Effector CD8-positive, alpha-beta T cell (primary cell): ENCODE data around the gene SKOR2.

ENCODE experiments used
- DNase-seq: peaks from one replicate; lab custom pipeline; 2025; lab: John Stamatoyannopoulos, UW

Gene SKOR2

DNA sequence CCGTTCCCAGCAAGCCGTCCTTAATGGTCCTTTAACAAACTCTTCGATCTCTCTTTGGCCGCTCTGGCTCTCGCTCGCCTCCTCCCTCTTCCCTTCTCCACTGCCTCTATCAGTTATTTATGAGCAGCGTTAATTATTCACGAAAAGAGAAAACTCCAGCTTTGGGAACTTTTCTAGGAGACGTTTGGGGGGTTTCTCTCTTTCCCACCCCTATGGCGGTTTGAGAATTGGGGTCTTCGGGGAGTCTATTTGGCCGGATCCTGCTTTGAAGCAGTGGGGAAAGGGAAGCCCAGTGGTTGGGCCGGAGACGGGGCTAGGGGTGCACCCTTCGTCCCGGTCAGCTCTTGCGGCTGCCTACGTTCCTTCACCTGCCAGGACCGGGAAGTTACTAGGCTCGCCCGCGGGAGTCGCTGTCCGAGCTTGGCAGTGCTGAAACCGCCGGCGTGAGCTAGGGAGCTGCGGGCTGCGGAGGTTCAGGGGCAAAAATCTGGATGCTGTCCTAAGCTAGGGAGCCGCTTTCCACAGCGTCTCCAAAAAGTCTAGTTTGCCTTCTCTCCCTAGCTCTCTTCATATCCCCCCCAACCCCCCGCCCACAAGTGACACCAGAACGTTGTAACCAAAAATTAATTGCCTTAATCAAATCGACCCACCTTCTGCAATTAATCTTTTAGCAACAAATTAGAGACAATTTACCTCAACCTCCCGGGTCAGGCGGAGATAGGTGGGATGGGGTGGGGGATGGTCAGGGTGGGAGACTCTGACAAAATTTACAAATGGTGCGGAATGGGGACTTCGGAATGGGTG is 8.9 kb upstream of the SKOR2 start:
- no peak for DNase-seq

DNA sequence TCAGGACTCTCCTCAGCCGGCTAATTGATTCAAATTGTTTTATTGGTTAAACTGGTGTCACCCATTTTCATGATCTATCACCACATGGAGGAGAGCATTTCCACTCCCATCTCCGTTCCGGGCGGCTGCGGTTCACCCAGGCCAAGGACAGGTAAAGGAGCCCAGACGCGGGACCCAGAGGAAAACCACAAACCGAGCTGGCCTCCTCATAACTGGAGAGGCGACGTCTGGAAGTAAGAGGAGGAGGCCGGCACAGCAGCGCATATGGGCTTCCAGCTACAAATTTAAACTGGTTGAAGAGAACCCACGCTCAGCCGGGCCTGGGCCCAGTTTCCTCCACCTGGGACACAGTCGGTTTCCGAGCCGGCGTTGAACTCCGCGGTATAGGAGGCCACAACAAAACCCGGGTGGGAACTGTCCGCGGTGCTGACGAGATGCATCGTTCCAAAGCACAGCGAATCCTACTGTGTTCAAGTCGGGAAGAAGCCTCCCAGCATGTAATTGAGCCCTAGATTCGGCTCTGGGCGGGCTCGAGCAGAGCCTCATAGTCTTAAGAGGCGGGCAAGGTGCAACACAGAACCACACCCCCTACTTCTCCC is 3.0 kb upstream of the SKOR2 start:
- no peak for DNase-seq

DNA sequence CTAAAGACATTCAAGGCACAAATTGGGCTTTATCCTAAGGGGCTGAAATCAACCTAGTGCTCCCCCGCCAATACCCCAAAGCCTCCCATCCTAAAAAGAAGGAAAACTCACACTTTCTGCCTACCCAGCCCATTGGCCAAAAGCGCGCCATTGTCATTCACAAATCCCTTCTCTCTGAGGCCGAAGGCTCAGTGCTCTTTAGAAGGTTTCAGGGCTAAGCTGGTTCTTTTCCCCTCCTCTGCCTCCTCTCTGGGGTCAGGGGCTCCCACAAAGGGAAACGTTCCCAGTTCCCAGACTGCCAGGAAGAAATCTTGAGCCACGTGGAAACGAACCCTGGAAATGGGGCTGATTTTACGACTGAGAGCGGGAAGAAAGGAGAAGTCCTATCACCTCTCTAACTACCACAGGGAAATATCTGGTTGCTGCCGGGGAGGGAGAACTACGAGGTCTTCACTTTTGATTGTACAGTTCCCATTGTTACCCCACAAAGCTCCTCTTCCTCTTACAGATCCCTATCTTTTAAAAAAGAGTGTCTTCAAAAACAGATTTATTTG is 1.7 kb upstream of the SKOR2 start:
- DNase-seq = no peak

DNA sequence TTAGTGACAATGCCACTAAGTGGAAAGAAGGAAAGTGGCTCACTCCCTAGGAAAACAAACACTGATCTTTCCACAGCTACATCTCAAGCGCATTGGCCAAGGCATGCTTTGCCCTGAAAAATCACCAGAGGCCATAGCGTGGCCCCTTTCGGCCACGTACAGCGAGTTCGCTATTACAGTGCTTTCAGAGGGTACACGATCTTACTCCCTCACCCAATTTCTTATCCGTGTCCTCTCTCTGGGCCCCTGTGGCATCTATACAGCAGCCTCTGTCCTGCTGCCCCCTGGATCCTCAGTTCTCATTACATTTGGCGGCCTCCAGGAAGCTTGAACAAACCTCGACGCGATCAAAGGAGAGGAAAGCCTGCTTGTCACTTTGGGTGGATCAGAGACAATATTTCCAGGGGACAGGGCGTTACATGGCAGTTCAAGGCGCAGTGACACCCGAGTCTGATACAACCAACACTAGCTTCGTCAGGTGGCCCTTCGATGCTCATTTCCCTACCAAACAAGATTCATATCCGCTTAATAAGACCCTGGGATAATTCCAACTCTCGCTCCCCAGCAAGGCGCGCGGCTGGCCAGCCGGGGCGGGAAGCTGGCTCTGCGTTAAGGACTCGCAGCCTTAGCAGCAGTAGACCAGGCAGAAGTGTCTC is 941 bp downstream of the SKOR2 start:
- no peak for DNase-seq

DNA sequence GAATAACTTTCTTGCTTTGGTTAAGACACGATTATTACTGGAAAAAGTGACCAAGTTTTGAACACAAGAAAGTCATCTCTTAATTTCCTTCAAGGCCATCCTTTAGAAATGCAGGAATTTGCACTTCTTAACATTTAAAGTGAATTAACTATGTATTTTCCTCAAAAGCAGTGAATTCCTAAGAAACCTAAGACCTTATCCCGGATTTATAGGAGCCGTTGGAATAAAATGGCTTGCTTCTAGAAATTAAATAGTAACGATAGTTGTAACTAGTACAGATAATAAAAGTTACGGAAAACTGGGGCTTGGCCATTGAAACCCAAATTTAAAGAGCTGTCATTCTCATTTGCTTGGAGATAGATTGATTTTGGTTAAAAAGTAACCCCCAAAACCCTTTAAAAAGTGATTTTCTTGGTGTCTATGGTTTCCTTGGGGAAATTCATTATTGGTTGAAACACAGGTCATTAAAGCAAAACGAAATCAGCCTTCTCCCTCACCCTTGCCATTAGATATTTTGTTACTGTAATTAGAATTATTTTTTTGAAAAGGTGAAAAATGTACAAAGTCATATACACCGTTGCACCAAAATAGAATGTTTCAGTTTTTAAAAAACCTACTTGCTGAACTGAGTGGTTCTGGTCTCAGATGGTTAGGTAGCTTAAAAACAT is 2.0 kb downstream of the SKOR2 start:
- no peak for DNase-seq

DNA sequence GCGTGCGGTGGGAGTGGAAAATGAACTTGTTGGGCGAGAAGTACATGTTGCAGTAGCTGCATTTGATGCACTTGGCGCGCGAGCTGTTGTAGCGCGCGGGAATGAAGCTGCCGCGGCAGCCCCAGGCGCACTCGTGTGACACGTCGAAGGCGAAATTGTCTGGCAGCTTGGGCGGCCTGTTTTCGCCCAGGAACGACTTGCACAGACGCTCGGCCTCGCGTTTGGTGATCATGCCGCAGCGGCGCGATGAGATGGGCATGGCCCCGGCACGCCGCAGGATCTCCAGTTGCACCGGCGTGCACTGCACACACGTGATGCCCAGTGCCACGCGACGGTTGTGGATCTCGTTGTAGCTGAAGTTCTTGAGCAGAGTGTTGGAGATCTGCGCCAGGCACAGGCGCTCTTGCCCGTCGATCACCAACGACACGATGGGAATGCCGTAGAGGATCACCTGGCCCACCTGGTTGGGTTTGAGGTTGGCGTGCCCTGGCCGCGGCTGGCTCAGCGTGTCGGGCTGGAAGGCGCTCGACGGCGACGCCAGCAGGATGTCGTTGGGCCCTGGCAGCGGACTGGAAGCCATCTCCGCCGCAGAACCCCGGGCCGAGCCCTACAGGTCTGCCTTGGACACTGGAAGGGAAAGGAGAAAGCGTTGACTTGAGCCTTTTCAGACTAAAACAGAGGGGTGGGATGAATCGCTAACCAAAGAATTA is 2.7 kb downstream of the SKOR2 start:
- DNase-seq = no peak

DNA sequence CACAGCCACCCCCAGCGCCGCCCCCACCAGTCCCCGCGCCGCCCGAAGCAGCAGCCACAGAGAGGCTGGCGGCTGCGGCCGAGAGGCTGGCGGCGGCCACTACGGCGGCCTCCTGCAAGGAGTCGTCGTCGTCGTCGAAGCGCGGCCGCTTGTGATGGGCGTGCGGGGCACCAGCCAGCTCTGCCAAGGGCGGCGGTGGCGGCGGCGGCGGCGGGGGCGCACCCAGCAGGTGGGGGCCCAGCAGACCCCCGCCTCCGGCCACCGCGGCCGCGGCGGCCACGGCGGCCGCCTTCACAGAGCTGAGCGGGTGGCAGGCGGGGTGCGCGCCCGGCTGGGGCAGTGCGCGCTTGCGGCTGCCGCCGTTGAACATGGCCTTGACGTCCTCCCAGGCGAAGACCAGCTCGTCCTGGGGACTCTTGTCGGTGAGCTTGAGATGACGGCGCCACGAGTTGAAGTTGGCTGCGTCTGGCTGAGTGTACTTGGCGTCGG is 3.3 kb downstream of the SKOR2 start:
- DNase-seq = no peak

DNA sequence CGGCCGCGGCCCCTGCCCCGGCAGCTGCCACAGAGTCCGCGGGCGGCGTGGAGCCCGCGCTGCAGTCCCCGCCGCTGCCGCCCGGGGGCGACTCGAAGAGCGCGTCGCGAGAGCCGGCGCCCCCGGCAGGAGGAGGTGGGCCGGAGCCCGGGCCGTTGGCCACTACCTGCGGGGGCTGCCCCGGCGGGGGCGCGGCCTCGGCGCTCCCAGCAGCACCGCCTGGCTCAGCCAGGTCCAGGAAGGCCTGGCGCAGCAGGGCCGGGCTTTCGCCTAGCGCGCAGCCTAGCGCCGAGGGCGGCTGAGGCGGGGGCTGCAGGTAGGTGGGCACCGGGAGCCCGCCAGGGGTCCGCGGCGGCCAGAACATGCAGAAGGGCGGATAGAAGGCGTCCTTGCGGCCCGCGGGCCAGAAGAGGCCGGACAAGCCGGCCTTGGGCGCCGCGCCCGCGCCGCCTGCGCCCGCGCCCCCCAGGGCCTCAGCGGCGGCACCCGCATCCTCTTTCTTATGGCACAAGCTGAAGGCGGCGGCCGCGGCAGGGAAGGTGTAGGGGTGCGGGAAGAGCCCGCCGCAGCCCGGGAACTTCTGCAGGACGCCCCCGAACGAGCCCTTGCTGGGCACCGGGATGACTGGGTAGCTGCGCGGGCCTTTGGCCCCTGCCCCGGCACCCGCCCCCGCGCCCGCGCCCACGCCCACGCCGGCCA is 3.9 kb downstream of the SKOR2 start:
- no peak for DNase-seq

DNA sequence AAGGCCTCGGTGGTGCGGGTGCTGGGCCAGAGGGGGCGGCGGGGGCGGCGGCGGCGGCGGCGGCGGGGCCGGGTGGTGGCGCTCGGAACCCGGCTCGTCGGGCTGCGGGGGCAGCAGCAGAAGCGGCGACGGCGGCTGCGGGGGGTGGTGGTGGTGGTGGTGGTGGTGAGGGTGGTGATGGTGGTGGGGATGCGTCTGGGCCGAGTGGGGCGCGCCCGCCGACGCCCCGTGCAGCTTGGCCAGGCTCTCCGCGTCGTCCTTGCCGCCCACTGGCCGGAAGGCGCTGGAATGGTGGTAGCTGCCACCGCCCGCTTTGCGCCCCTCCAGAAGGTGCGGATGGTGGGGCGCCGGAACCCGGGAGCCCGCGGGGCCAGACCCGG is 4.4 kb downstream of the SKOR2 start:
- no peak for DNase-seq

DNA sequence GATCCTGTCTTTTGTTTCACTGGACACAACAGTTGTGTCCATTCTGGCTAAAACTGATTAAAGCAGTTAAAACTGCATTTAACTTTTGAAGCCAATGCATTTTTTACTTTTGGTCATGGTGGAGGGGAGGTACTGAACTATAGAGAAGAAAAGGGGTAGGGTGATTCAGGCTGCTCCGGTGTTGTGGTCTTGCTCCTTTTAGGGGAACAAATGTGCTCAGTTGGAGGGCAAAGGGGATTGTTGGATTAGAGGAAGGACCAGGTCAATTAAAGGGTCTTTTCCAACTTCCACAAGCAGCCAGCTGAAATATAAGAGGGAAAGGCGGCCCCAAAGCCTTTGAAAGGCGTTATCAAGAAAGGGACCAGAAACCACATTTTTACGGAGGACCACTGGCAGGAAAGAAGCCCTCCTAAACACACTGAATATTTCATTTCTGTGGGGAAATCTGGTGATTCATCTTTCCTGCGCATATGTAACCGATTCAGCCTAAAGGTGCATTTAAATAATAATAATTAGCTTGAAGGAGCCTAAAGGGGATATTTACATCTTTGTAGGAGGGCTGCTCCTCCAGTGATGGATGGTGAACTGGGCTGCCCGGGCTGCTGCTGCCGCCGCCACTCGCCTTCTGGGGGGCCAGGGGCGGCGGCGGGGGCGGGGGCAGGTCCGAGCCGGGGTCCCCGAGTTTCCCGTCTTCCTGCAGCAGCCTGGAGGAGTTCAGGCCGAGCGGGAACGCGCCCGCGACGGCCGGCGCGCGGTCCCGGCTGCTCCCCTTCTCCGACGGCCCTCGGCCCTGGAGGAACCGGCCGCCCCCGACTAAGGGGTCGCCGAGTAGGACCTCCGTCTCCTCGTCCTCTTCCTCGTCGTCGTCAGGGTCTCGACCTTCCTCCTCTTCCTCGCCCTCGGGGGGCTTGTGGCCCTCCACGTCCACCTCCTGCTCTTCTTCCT is 5.2 kb downstream of the SKOR2 start:
- no peak for DNase-seq

DNA sequence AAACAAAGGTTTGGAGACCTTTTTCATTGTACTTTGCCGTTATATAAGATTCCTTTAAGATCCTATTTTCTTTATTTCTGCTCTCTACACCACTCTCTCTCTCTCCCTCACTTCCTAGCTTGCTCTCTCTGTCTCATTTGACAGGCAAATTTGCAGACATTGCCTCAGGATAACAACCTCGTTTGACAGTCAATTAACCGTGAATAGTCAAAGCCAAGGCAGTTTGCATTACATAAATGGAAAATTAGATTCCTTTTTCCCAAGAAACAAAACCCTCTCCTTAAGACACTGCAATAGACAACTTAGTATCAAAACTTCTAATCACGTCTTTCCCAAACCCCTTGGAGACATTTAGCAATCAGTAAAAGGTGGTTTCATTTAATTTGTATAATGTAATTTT is 7.4 kb downstream of the SKOR2 start:
- DNase-seq = no peak

DNA sequence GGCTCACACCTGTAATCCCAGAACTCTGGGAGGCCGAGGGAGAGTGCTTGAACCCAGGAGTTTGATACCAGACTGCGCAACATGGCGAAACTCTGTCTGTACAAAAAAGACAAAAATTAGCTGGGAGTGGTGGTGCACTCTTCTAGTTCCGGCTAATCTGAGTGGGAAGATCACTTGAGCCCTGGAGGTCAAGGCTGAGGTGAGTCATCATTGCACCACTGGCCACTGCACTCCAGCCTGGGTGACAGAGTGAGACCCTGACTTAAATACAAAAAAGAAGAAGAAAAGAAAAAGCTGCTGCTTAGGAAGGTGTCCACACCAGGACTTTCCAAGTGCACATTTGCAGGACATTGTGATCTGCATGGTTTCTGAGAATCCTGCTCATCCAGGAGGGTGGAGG is 16.4 kb downstream of the SKOR2 start:
- DNase-seq = no peak

DNA sequence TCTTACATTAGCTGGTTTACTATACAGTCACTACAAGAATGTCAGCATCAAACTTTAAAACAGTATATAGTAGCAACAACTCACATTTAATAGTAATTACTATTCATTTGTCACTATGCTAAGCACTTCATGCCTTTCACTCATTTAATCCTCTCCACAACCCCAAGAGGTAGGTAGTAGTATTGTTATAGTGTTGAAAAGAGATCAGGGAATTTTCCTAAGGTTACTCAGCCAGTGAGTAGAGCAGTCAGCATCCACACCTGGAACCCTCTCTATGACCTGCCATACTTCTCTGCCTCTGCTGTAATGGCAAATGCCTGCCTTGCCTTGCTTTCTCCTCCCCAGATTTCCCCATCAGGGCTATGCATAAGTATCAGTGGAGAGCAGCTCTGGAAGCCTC is 24.8 kb downstream of the SKOR2 start:
- DNase-seq = no peak

DNA sequence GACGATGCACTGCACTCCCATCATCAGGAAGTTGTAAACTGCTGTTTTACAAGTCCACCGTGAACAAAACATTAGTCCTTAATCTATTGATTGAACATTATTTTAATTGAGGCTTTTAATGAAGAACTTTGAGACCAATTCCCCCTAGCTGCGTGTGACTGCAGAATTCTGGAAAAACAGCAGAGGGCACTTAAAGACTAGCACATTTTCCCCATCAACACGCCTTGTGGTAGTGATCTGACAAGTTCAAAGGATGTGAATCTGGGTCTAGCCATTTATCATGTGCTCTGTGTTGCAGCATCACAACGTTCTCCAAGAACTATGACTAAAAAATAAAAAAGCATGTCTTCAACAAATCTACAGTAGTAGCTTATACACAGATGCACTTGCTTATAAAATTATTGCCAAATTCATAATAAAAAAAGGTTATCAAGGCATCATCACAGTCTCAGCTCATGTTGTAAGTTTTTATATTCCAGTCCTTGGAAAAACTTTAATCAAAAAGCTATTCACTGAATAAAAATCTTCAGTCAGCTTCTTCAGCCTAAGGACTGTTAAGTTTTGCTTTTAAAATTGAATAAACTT is 35.8 kb downstream of the SKOR2 start:
- no peak for DNase-seq

DNA sequence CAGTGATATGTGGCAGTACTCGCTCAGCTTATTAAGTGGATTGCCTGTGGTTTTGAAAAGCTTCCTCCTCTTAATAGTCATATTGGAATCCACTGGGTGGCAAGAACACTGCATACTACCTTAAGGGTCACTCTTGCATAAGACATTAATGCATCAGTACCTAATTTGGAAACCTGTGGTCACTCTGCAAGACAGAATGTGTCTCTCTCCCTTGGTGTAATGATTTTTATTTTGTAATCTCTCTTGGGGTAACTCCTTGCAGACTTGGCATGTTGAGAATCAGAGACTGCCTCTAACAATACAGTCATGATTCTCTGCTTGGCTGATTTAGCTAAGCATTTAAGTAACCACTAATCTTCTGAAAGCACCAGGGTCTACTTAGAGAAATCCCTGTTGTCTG is 42.3 kb downstream of the SKOR2 start:
- no peak for DNase-seq

DNA sequence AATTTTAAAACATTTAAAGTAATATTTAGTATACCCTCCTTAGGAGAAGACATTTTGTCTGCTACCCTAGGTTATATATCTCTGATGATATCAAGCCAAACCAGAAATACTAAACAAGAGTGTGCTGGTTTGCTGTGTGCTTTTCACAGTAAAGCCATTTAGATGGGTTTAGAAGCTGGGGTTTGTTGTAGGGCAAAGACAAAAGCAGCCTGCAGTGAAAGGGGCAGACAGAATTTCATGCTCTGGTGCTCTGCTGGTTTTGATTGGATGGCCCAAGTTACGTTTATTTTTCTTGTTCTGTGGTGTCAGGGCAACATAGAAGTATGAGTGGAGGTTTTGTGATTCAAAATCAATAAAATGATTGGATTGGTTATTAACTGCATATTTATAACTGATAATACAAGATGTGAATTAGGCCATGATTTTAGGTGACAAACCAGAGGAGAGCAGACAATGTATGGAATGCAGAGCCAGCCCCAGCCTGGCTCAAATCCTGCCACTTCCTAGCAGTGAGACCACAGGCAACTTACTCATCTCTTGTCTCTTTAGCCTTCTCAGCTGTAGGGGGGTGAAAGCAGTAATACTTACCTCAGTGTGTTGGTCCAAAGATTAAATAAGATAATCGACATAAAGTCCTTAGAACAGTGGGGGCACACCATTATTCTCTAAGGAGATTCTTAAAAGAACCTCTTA is 44.4 kb downstream of the SKOR2 start:
- no peak for DNase-seq

DNA sequence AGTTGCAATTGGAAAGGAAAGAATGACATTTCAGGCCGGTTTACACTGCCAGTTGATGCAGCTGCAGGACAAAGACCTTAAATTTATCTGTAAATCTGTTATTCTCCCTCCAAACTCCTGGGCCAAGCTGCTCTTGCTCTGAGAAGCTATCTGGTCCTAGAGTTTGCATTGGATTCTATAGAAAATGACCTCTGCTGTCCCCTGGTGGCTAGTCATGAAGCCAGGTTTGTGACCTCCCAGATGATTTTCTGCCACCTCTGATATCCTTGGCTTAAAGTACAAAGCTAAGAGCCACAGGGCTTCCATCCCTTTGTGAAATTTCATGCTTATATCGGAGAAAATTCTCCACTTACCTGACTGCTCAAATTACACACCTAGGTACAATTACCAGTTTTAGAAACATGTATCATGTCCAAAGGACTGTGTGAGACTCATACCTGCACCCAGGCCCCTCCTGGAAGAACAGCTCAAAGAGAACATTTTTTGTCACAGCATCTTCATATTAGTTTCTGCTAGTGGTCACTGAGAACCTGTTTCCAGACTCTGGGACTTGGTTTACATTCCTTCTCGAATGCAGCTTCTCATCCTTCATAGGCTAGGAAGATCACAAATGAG is 46.4 kb downstream of the SKOR2 start:
- DNase-seq = peak; percentile 1
